M059J (cell line): Measurements from ENCODE around the gene TGIF1. TPM values are rescaled to one million over a fixed set of nuclear protein-coding genes. Genes with fewer than 3 reads are reported as not detected.

ENCODE experiments used
- DNase-seq: peaks from one replicate; pipeline ENCODE4 v3.0.0-alpha.2; 2012; ENCODE audit warnings: low read depth
- total RNA-seq: library from RNA; depleted of rRNA; stranded (reverse); fragments of >200 nt; shearing (Covaris generic); gene quantifications from 2 replicates; pipeline ENCODE4 v1.2.3, GENCODE V29; 2014

Gene TGIF1
- total RNA-seq, 1 experiment from 2014 or later = 113 TPM

GRCh38 chr18:3482258-3482657 is 32.3 kb downstream of the TGIF1 start:
- DNase-seq = no peak

- DNase-seq = no peak
These were observed 35.5 kb downstream of the TGIF1 start for GRCh38 chr18:3485153-3486149.

- DNase-seq = no peak
These were observed 36.5 kb downstream of the TGIF1 start for GRCh38 chr18:3486512-3486911.

- DNase-seq = no peak
These were observed 39.5 kb downstream of the TGIF1 start for GRCh38 chr18:3489462-3489861.

GRCh38 chr18:3491981-3492555 is 42.1 kb downstream of the TGIF1 start:
- no peak for DNase-seq

GRCh38 chr18:3492721-3493120 is 42.7 kb downstream of the TGIF1 start:
- DNase-seq = no peak

GRCh38 chr18:3493501-3494244 is 43.7 kb downstream of the TGIF1 start:
- DNase-seq = no peak

GRCh38 chr18:3494245-3494526 is 44.2 kb downstream of the TGIF1 start:
- no peak for DNase-seq

- DNase-seq = no peak
These were observed 44.6 kb downstream of the TGIF1 start for GRCh38 chr18:3494569-3494968.

GRCh38 chr18:3495691-3496430 is 45.9 kb downstream of the TGIF1 start:
- no peak for DNase-seq

GRCh38 chr18:3498698-3499471 is 48.9 kb downstream of the TGIF1 start:
- no peak for DNase-seq

- no peak for DNase-seq
These were observed 49.5 kb downstream of the TGIF1 start for GRCh38 chr18:3499501-3499900.

GRCh38 chr18:3500016-3500415 is 50.0 kb downstream of the TGIF1 start:
- peak; percentile 45 for DNase-seq

GRCh38 chr18:3502650-3503049 is 52.7 kb downstream of the TGIF1 start:
- DNase-seq = no peak

- no peak for DNase-seq
These were observed 54.7 kb downstream of the TGIF1 start for GRCh38 chr18:3504637-3505036.

- no peak for DNase-seq
These were observed 58.9 kb downstream of the TGIF1 start for GRCh38 chr18:3508576-3509549.
